HG02884 (cell line): ENCODE measurements around the gene FKBP15.
"Not testable (repeated sequence)": the region's sequence is repeated elsewhere in the genome, so short reads cannot be mapped to it uniquely, and the experiment has no call there.

Source experiments
- ATAC-seq: cut with Tn5 transposase; IDR thresholded peaks from one replicate; pipeline ENCODE4 v1.9.1; 2021; ENCODE audit warnings: mild to moderate bottlenecking, moderate library complexity; ENCODE audit not compliant: unreplicated experiment

The FKBP15 gene

GRCh38 chr9:113150670-113151611 lies 70.1 kb downstream of the FKBP15 start, which contains the start of gene SLC31A2:
TSS of gene SLC31A2 (plus strand) at chr9:113151007. CDS start at chr9:113151075, 68 bp downstream.
- peak; percentile 93 for ATAC-seq

GRCh38 chr9:113149561-113149960 lies 71.5 kb downstream of the FKBP15 start:
- not testable (repeated sequence) for ATAC-seq

GRCh38 chr9:113148781-113149510 lies 72.1 kb downstream of the FKBP15 start:
- no peak for ATAC-seq

- ATAC-seq, result no peak
Observed at GRCh38 chr9:113148372-113148705, 72.7 kb downstream of the FKBP15 start.

- ATAC-seq, result no peak
Observed at GRCh38 chr9:113143432-113144227, 77.4 kb downstream of the FKBP15 start.

- not testable (repeated sequence) for ATAC-seq
Observed at GRCh38 chr9:113140896-113141295, 80.2 kb downstream of the FKBP15 start.

GRCh38 chr9:113139953-113140352 lies 81.1 kb downstream of the FKBP15 start:
- no peak for ATAC-seq

GRCh38 chr9:113139225-113139829 lies 81.8 kb downstream of the FKBP15 start:
- ATAC-seq, result no peak

GRCh38 chr9:113138760-113139159 lies 82.3 kb downstream of the FKBP15 start:
- ATAC-seq, result no peak

GRCh38 chr9:113137196-113138168 lies 83.6 kb downstream of the FKBP15 start:
- no peak for ATAC-seq

- no peak for ATAC-seq
Observed at GRCh38 chr9:113131689-113132151, 89.4 kb downstream of the FKBP15 start.

- no peak for ATAC-seq
Observed at GRCh38 chr9:113129884-113130283, 91.2 kb downstream of the FKBP15 start.

GRCh38 chr9:113129466-113129865 lies 91.6 kb downstream of the FKBP15 start:
- no peak for ATAC-seq

GRCh38 chr9:113125386-113126035 lies 95.6 kb downstream of the FKBP15 start:
- ATAC-seq, result no peak

GRCh38 chr9:113118829-113119228 lies 102.2 kb downstream of the FKBP15 start:
- ATAC-seq, result not testable (repeated sequence)
